K562 (cell line): ENCODE measurements around the gene WNT11. TPM values are rescaled to one million over a fixed set of nuclear protein-coding genes. Genes with fewer than 3 reads are reported as not detected.

Experiments
- CBFA2T3 ChIP-seq: fragments of 450-650 bp; IDR thresholded peaks from 2 replicates; pipeline ENCODE4 v1.6.1; 2017
- EGR1 ChIP-seq: fragments of 450-650 bp; conservative IDR thresholded peaks from 2 replicates; pipeline ENCODE4 v1.6.1; 2017; ENCODE audit warnings: mild to moderate bottlenecking
- EP300 ChIP-seq: IDR thresholded peaks from 2 replicates; pipeline ENCODE4 v1.6.1; 2012; ENCODE audit warnings: low read length, improper control_type of control experiment
- ERF ChIP-seq: fragments of 450-650 bp; formaldehyde crosslinking; IDR thresholded peaks from 2 replicates; pipeline ENCODE4 v1.4.0; 2020; ENCODE audit warnings: mild to moderate bottlenecking, mixed read lengths
- GATA2 ChIP-seq: sonication (generic); formaldehyde crosslinking; IDR thresholded peaks from 2 replicates; pipeline ENCODE4 v1.4.0; 2020; ENCODE audit warnings: mild to moderate bottlenecking, missing genetic modification reagents
- GTF2F1 ChIP-seq: IDR thresholded peaks from 2 replicates; pipeline ENCODE4 v1.6.1; 2011; ENCODE audit warnings: low read depth, low read length, improper control_type of control experiment
- HSF4 ChIP-seq: fragments of 250-450 bp; sonication (Bioruptor Pico); IDR thresholded peaks from 2 replicates; pipeline ENCODE4 v2.1.2; 2022; ENCODE audit warnings: mild to moderate bottlenecking, moderate library complexity, borderline replicate concordance
- KDM4B ChIP-seq, 2 experiments: fragments of 450-650 bp in 1 of 2; sonication (generic) in 1 of 2; IDR thresholded peaks; 2 replicates each; pipeline ENCODE4 v1.6.1; 2016 to 2017; ENCODE audit warnings: borderline replicate concordance in 2 of 2, antibody characterized with exemption in 1 of 2, low read depth in 1 of 2, mild to moderate bottlenecking in 1 of 2
- KDM5B ChIP-seq: fragments of 200-600 bp; sonication (generic); IDR thresholded peaks from 2 replicates; pipeline ENCODE4 v1.6.1; 2012; ENCODE audit warnings: low read depth, mild to moderate bottlenecking, moderate library complexity, low read length, control low read depth, inconsistent platforms; ENCODE audit not compliant: insufficient replicate concordance
- NCOA2 ChIP-seq, 2 experiments: fragments of 450-650 bp; IDR thresholded peaks; 2 replicates each; pipeline ENCODE4 v1.6.1; 2018; ENCODE audit warnings: mild to moderate bottlenecking in 2 of 2, moderate library complexity in 1 of 2; ENCODE audit not compliant: partially characterized antibody in 2 of 2
- NCOA4 ChIP-seq: fragments of 450-650 bp; IDR thresholded peaks from 2 replicates; pipeline ENCODE4 v1.6.1; 2018; ENCODE audit warnings: mild to moderate bottlenecking; ENCODE audit not compliant: partially characterized antibody
- NFRKB ChIP-seq: fragments of 450-650 bp; IDR thresholded peaks from 2 replicates; pipeline ENCODE4 v1.6.1; 2016; ENCODE audit warnings: low read depth
- PREB ChIP-seq: sonication (generic); formaldehyde crosslinking; IDR thresholded peaks from 2 replicates; pipeline ENCODE4 v1.8.1; 2023; ENCODE audit warnings: mild to moderate bottlenecking, missing genetic modification reagents
- PTRF ChIP-seq: fragments of 450-650 bp; IDR thresholded peaks from 2 replicates; pipeline ENCODE4 v1.6.1; 2016; ENCODE audit warnings: mild to moderate bottlenecking, missing genetic modification characterization, missing compliant biosample characterization
- RCOR1 ChIP-seq, 2 experiments: IDR thresholded peaks; 2 replicates each; pipeline ENCODE4 v1.6.1; 2012; ENCODE audit warnings: low read depth in 2 of 2, low read length in 2 of 2, borderline replicate concordance in 1 of 2, improper control_type of control experiment in 1 of 2
- SMAD2 ChIP-seq: fragments of 150-350 bp; IDR thresholded peaks from 2 replicates; pipeline ENCODE4 v1.6.1; 2014; ENCODE audit warnings: low read depth, mild to moderate bottlenecking, low read length
- SRSF9 ChIP-seq: fragments of 200-400 bp; formaldehyde crosslinking; IDR thresholded peaks from 2 replicates; pipeline ENCODE4 v1.6.1; 2017; ENCODE audit warnings: low read depth, low read length, borderline replicate concordance
- THAP12 ChIP-seq: fragments of 250-450 bp; sonication (Bioruptor Pico); IDR thresholded peaks from 2 replicates; pipeline ENCODE4 v1.9.0; 2021; ENCODE audit warnings: mild to moderate bottlenecking, inconsistent platforms
- ZNF175 ChIP-seq: fragments of 200-800 bp; sonication (Bioruptor generic); IDR thresholded peaks from 2 replicates; pipeline ENCODE4 v1.6.1; 2016; ENCODE audit warnings: low read depth, mild to moderate bottlenecking, missing genetic modification characterization, missing compliant biosample characterization
- ZNF280A ChIP-seq: fragments of 450-650 bp; IDR thresholded peaks from 2 replicates; pipeline ENCODE4 v1.6.1; 2018; ENCODE audit warnings: mild to moderate bottlenecking, low read depth; ENCODE audit not compliant: partially characterized antibody
- ZNF347 ChIP-seq: fragments of 450-650 bp; formaldehyde crosslinking; IDR thresholded peaks from 2 replicates; pipeline ENCODE4 v1.4.0; 2020; ENCODE audit warnings: low read depth, mild to moderate bottlenecking, moderate library complexity
- ZNF445 ChIP-seq: fragments of 250-450 bp; sonication (Bioruptor Pico); IDR thresholded peaks from 2 replicates; pipeline ENCODE4 v1.4.0; 2020; ENCODE audit warnings: low read depth, mild to moderate bottlenecking, moderate library complexity
- ZNF77 ChIP-seq: fragments of 250-450 bp; sonication (Bioruptor Pico); IDR thresholded peaks from 2 replicates; pipeline ENCODE4 v1.5.0; 2020
- polyA plus RNA-seq, 8 experiments: library from polyadenylated mRNA; depleted of rRNA in 4 of 8; stranded (reverse) in 5 of 8; unstranded in 3 of 8; fragments of >200 nt; fragmentation: Nextera tagmentation in 2 of 8; fragmentation: Illumina TruSeq in 1 of 8; extraction: Ambion mirVana in 2 of 8; extraction: Trizol in 1 of 8; gene quantifications; 2 replicates each; pipeline versions ENCODE4 v1.2.1 to v1.2.3, GENCODE V29; 2011 to 2014; ENCODE audit warnings: inconsistent platforms in 1 of 8, missing spikeins in 1 of 8
- total RNA-seq, 7 experiments: library from RNA; depleted of rRNA in 6 of 7; stranded (reverse); fragments of >200 nt in 6 of 7; fragmentation: Illumina TruSeq in 2 of 7; extraction: Trizol in 2 of 7; gene quantifications; 2 replicates each; pipeline versions ENCODE4 v1.2.1 to v1.2.3, GENCODE V29; 2011 to 2021; ENCODE audit warnings: low replicate concordance in 1 of 7

WNT11 gene
- total and polyA plus RNA-seq, 9 of the 15 experiments (the other 6 are each of a cell fraction or from before 2014, with no cell fraction given) = 0.03 to 0.20 (median 0.09) TPM; not detected in 4

- TF ChIP-seq PTRF (tag) (no peak), EGR1 (peak; percentile 97), ZNF77 (CRISPR knock-in tag) (no peak), GTF2F1 (no peak), SRSF9 (no peak), KDM4B (IDR thresholded peaks at IDR 0.05; ENCODE audit: borderline replicate concordance in 2 of 2, low read depth in 1 of 2) (no peak), KDM5B (peak; percentile 72), NCOA2 (IDR thresholded peaks at IDR 0.05; ENCODE audit: partially characterized antibody in 2 of 2) (no peak), SMAD2 (no peak), ERF (no peak), ZNF175 (CRISPR knock-in tag) (0 out of 2 replicates have a peak, but pooled peaks have one; percentile 5), ZNF347 (no peak), THAP12 (CRISPR knock-in tag) (no peak), EP300 (no peak), HSF4 (CRISPR knock-in tag) (no peak), NFRKB (peak; percentile 61; the same call in 1 of the 2 replicates), NCOA4 (no peak), CBFA2T3 (no peak), ZNF445 (CRISPR knock-in tag) (no peak), RCOR1 (IDR thresholded peaks at IDR 0.05; ENCODE audit: borderline replicate concordance in 1 of 2, low read depth in 2 of 2, low read length in 2 of 2) (peak in 1 of 2 experiments; percentile 56; a peak in 2 of 4 replicates), ZNF280A (no peak), PREB (CRISPR knock-in tag) (no peak; the same call in 1 of the 2 replicates), GATA2 (CRISPR knock-in tag) (no peak)
Observed at GRCh38 chr11:76236092-76236999, 30.0 kb upstream of the WNT11 start (continued).
